ENCODE measurements around the gene ARAP2.

DNA sequence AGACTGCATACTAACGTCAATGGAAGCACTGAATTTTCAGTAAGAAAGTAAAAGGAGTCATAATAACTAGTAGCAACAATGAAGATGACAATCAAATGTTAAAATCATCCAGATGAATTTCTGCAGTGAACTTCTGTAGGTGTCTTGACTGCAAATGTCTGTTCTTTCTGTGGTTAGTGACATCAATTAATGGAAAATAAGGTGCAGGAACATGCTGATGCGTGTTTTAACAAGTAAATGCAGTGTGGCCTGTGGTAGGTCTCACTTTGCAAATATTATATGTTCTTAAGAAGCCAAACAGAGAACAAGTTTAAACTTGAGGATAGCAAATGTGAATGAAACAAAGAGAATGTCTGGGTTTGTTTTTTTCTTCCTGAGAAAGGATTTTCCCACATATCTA lies 34.5 kb upstream of the ARAP2 start:
- TF ChIP-seq CTCF (conservative IDR thresholded peaks at IDR 0.05; ENCODE audit: low read length): no peak
- TF ChIP-seq EZH2phosphoT487 (IDR thresholded peaks at IDR 0.05; ENCODE audit: borderline replicate concordance, low read depth, low read length): no peak
